Measurements from ENCODE around the gene DAPK3. TPM values are rescaled to one million over a fixed set of nuclear protein-coding genes. Genes with fewer than 3 reads are reported as not detected.
A peak's percentile ranks its signal among the peaks of the same experiment; 100 is the strongest.
"Not testable (repeated sequence)": the region's sequence is repeated elsewhere in the genome, so short reads cannot be mapped to it uniquely, and the experiment has no call there.

DAPK3 gene
- polyA plus RNA-seq, 3 donors = 13.7 to 32.1 (median 21.8) TPM

DNA sequence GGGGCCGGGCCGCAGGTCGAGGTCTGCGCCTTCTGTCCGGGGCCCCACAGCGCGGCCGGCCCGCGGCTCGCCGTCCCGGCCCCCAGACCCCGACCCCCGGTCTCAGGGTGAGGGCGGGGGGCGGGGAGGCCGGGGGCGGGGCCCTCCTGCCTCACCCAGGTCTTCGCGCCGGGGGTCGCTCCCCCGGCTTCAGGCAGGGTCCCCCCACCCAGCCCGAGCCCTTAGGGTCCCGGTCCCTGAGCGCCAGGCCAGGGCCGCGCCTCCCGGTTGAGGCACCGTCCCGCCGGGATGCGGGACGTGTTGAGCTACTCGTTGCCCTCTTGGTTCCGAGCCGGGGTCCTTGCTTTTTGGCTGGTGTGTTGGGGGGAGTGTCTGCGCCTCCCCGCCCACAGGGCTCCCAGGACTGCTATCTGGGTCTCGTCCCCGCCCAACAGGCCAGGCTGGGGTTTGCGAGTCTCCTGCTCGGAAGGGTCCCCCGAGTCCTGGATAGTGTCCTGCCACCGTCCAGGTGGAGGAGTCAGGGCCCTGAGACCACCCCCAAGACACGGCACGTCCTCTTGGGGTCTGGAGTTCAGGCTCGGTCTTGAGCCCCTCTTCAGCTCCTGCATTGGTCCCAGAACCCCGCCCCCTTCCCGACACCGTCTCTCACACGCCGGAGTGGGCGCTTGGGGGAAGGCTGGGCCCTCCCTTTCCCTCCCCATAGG lies 37.1 kb upstream of the DAPK3 start:
- Histone ChIP-seq H3K9me3 (replicated peaks in 1 of 2; ENCODE audit: control insufficient read depth in 1 of 2, insufficient read depth in 1 of 2, low read length in 2 of 2) (no peaks in the 10 kb centered on the region), H3K27ac (ENCODE audit: low read depth in 1 of 2, low read length in 2 of 2) (peak overlapping the region in 1 of 2 donors; percentile 68), H3K4me1 (ENCODE audit: control insufficient read depth in 1 of 2, insufficient read depth in 2 of 2, low read length in 2 of 2) (peaks cover 19 to 32% of the 10 kb centered on the region in 2 donors), H3K4me3 (replicated peaks in 1 of 3; ENCODE audit: low read depth in 2 of 3, low read length in 3 of 3) (peak overlapping the region; percentile 60 to 84 (median 79)), H3K36me3 (replicated peaks in 1 of 2; ENCODE audit: control insufficient read depth in 1 of 2, insufficient read depth in 2 of 2, low read length in 2 of 2) (peaks cover 11 to 26% of the 10 kb centered on the region in 2 donors), H3K9ac (ENCODE audit: insufficient read depth, low read length, poor library complexity, severe bottlenecking) (peak overlapping the region; percentile 78), H3K27me3 (ENCODE audit: control insufficient read depth in 2 of 2, insufficient read depth in 2 of 2, low read length in 2 of 2) (no peaks in the 10 kb centered on the region), H3K79me2 (ENCODE audit: insufficient read depth, low read length) (peaks cover 54% of the 10 kb centered on the region), H4K20me1 (ENCODE audit: insufficient read depth, low read length) (peaks cover 50% of the 10 kb centered on the region), H3K4me2 (replicated peaks; ENCODE audit: extremely low read depth, low read length, poor library complexity, severe bottlenecking) (peak overlapping the region; percentile 88), H2AFZ (ENCODE audit: insufficient read depth, low read depth, low read length, poor library complexity, severe bottlenecking) (peak overlapping the region; percentile 62)
- Mint-ChIP-seq H3K4me1 (peaks cover 30% of the 10 kb centered on the region), H3K27me3 (ENCODE audit: low read depth in 3 of 3) (peaks cover 0 to 1% (median 0%) of the 10 kb centered on the region in 3 donors), H3K36me3 (peaks cover 13 to 27% of the 10 kb centered on the region in 2 donors), H3K9me3 (peaks cover 0 to 2% (median 0%) of the 10 kb centered on the region in 7 donors), H3K27ac (peak overlapping the region in 6 of 7 donors; percentile 32 to 85 (median 64)), H3K4me3 (peak overlapping the region; percentile 84 to 91)
- no peak for TF ChIP-seq CTCF (IDR thresholded peaks at IDR 0.05)
- 0% methylated on average over 27 of the region's 55 CpGs for WGBS (ENCODE audit: insufficient coverage)
- DNase-seq = peak in 1 of 3 donors; percentile 14
- intact Hi-C loops (cut with micrococcal nuclease) = loop anchor here (2.0 to 10.0 kb wide), 4 partner anchors 17 to 117 kb away; partner anchors contain the start of gene MAP2K2 (in 1 of the 2)

- peak; percentile 92 to 96 (median 95) for DNase-seq
- Histone ChIP-seq H4K20me1 (ENCODE audit: insufficient read depth, low read length) (peaks cover 42% of the 10 kb centered on the region), H3K27me3 (ENCODE audit: control insufficient read depth in 2 of 2, insufficient read depth in 2 of 2, low read length in 2 of 2) (no peaks in the 10 kb centered on the region), H3K4me2 (replicated peaks; ENCODE audit: extremely low read depth, low read length, poor library complexity, severe bottlenecking) (peak within 1 kb of the TSS; percentile 88), H3K9ac (ENCODE audit: insufficient read depth, low read length, poor library complexity, severe bottlenecking) (peak within 1 kb of the TSS; percentile 78), H2AFZ (ENCODE audit: insufficient read depth, low read depth, low read length, poor library complexity, severe bottlenecking) (peak within 1 kb of the TSS; percentile 81), H3K79me2 (ENCODE audit: insufficient read depth, low read length) (peaks cover 47% of the 10 kb centered on the region), H3K4me3 (replicated peaks in 1 of 3; ENCODE audit: low read depth in 2 of 3, low read length in 3 of 3) (peak within 1 kb of the TSS; percentile 74 to 84 (median 79)), H3K36me3 (replicated peaks in 1 of 2; ENCODE audit: control insufficient read depth in 1 of 2, insufficient read depth in 2 of 2, low read length in 2 of 2) (peaks cover 5 to 19% of the 10 kb centered on the region in 2 donors), H3K27ac (ENCODE audit: low read depth in 1 of 2, low read length in 2 of 2) (peak within 1 kb of the TSS in 1 of 2 donors; percentile 71), H3K4me1 (ENCODE audit: control insufficient read depth in 1 of 2, insufficient read depth in 2 of 2, low read length in 2 of 2) (peaks cover 19 to 32% of the 10 kb centered on the region in 2 donors), H3K9me3 (replicated peaks in 1 of 2; ENCODE audit: control insufficient read depth in 1 of 2, insufficient read depth in 1 of 2, low read length in 2 of 2) (no peaks in the 10 kb centered on the region)
- WGBS (ENCODE audit: insufficient coverage) = under 1% methylated on average over 83 of the region's 91 CpGs
- Mint-ChIP-seq H3K27ac (peak within 1 kb of the TSS; percentile 37 to 85 (median 69)), H3K9me3 (peaks cover 0 to 2% (median 0%) of the 10 kb centered on the region in 7 donors), H3K4me3 (peak within 1 kb of the TSS; percentile 84 to 91), H3K27me3 (ENCODE audit: low read depth in 3 of 3) (peaks cover 0 to 1% (median 0%) of the 10 kb centered on the region in 3 donors), H3K4me1 (peaks cover 30% of the 10 kb centered on the region), H3K36me3 (peaks cover 8 to 20% of the 10 kb centered on the region in 2 donors)
- intact Hi-C loops (cut with micrococcal nuclease) = loop anchor here (2.0 to 10.0 kb wide), 4 partner anchors 16 to 118 kb away; partner anchors contain the start of gene MAP2K2 (in 1 of the 2)
- no peak for TF ChIP-seq CTCF (IDR thresholded peaks at IDR 0.05)
Measured at GRCh38 chr19:4007021-4007835, 36.3 kb upstream of the DAPK3 start, which contains the start of gene PIAS4. Gene PIAS4 (plus strand): TSS chr19:4007736. CDS start chr19:4007761, 25 bp downstream.

DNA sequence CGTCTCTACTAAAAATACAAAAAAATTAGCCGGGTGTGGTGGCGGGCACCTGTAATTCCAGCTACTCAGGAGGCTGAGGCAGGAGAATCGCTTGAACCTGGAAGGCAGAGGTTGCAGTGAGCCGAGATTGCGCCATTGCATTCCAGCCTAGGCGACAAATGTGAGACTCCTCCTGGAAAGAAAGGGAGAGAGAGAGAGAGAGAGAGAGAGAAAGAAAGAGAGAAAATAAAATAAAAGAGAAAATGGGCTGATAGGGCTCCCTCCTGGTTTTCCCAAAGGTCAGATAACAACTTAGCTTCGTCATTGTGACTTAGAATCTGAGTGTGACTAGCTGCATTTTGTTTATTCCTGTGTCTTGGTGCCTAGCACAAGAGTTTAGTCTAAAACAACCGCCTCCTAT lies 34.5 kb upstream of the DAPK3 start:
- H3K4me1 Mint-ChIP-seq = peaks cover 25% of the 10 kb centered on the region
- Histone ChIP-seq H4K20me1 (ENCODE audit: insufficient read depth, low read length) (peaks cover 24% of the 10 kb centered on the region), H3K79me2 (ENCODE audit: insufficient read depth, low read length) (peaks cover 32% of the 10 kb centered on the region), H3K4me1 (ENCODE audit: control insufficient read depth in 1 of 2, insufficient read depth in 2 of 2, low read length in 2 of 2) (peaks cover 19 to 32% of the 10 kb centered on the region in 2 donors)
- H3K4me2 ChIP-seq (replicated peaks; ENCODE audit: extremely low read depth, low read length, poor library complexity, severe bottlenecking); H3K27ac ChIP-seq (ENCODE audit: low read depth in 1 of 2, low read length in 2 of 2); H3K27me3 Mint-ChIP-seq (ENCODE audit: low read depth in 3 of 3); H3K9ac ChIP-seq (ENCODE audit: insufficient read depth, low read length, poor library complexity, severe bottlenecking); H2AFZ ChIP-seq (ENCODE audit: insufficient read depth, low read depth, low read length, poor library complexity, severe bottlenecking); H3K9me3 ChIP-seq (replicated peaks in 1 of 2; ENCODE audit: control insufficient read depth in 1 of 2, insufficient read depth in 1 of 2, low read length in 2 of 2); H3K27ac Mint-ChIP-seq; H3K9me3 Mint-ChIP-seq; H3K36me3 ChIP-seq (replicated peaks in 1 of 2; ENCODE audit: control insufficient read depth in 1 of 2, insufficient read depth in 2 of 2, low read length in 2 of 2); H3K4me3 Mint-ChIP-seq; H3K27me3 ChIP-seq (ENCODE audit: control insufficient read depth in 2 of 2, insufficient read depth in 2 of 2, low read length in 2 of 2); H3K4me3 ChIP-seq (replicated peaks in 1 of 3; ENCODE audit: low read depth in 2 of 3, low read length in 3 of 3); DNase-seq: not testable (repeated sequence)
- 100% methylated on average over 2 of the region's 9 CpGs for WGBS (ENCODE audit: insufficient coverage)
- peaks cover 0 to 10% of the 10 kb centered on the region in 2 donors for H3K36me3 Mint-ChIP-seq
- intact Hi-C loops (cut with micrococcal nuclease) = loop anchor here (5.0 to 10.0 kb wide), 2 partner anchors 57 to 119 kb away; partner anchors contain the start of gene MAP2K2 (in 1 of the 2)
